Caco-2 (cell line): ENCODE data around the gene BRK1. TPM values are rescaled to one million over a fixed set of nuclear protein-coding genes. Genes with fewer than 3 reads are reported as not detected.

Experiments
- BruUV-seq: library from RNA; stranded (reverse); fragments of 400-500 nt; replicated peaks from 2 replicates; lab custom pipeline; 2021; lab: Mats Ljungman, UMichigan
- CTCF ChIA-PET: fragments of 300-600 bp; sonication (Branson Sonifier 250); formaldehyde crosslinking; loops from one replicate; lab custom pipeline; 2022; ENCODE audit warnings: antibody characterized with exemption; lab: Charles Lee
- POLR2A ChIA-PET: fragments of 300-600 bp; sonication (Branson Sonifier 250); formaldehyde crosslinking; loops from one replicate; lab custom pipeline; 2022; ENCODE audit warnings: antibody characterized with exemption; lab: Charles Lee
- DNase-seq, 2 experiments: peaks; one replicate each; pipeline versions ENCODE4 v3.0.0 to v3.0.0-alpha.2; 2020 to 2022
- H3K27me3 ChIP-seq: replicated peaks from 2 replicates; pipeline ENCODE4 v1.6.0; 2011; ENCODE audit warnings: low read length; ENCODE audit not compliant: control insufficient read depth, insufficient read depth
- H3K36me3 ChIP-seq: 2 replicates; pipeline ENCODE4 v1.5.1; 2011; ENCODE audit warnings: low read length; ENCODE audit not compliant: control insufficient read depth, insufficient read depth
- H3K4me1 ChIP-seq: fragments of 250-450 bp; sonication (Bioruptor Pico); 2 replicates; pipeline ENCODE4 v1.5.1; 2020; ENCODE audit warnings: mild to moderate bottlenecking
- H3K4me3 ChIP-seq: 2 replicates; pipeline ENCODE4 v1.5.1; 2011; ENCODE audit warnings: low read depth, mild to moderate bottlenecking, control low read depth, low read length
- H3K9me3 ChIP-seq: fragments of 250-450 bp; sonication (Bioruptor Pico); 2 replicates; pipeline ENCODE4 v1.5.1; 2020; ENCODE audit warnings: mild to moderate bottlenecking, moderate library complexity
- H3K27ac Mint-ChIP-seq: one replicate; pipeline ENCODE4 v1.8.0; 2022; ENCODE audit warnings: mixed read lengths; ENCODE audit not compliant: unreplicated experiment
- H3K27me3 Mint-ChIP-seq: one replicate; pipeline ENCODE4 v1.8.0; 2022; ENCODE audit warnings: mixed read lengths; ENCODE audit not compliant: insufficient read depth, unreplicated experiment
- H3K36me3 Mint-ChIP-seq: one replicate; pipeline ENCODE4 v1.8.0; 2022; ENCODE audit warnings: mild to moderate bottlenecking, mixed read lengths; ENCODE audit not compliant: insufficient read depth, unreplicated experiment
- H3K4me1 Mint-ChIP-seq: one replicate; pipeline ENCODE4 v1.8.0; 2022; ENCODE audit warnings: low read depth, mixed read lengths; ENCODE audit not compliant: unreplicated experiment
- H3K4me3 Mint-ChIP-seq: one replicate; pipeline ENCODE4 v1.8.0; 2022; ENCODE audit warnings: mild to moderate bottlenecking, moderate library complexity, mixed read lengths; ENCODE audit not compliant: unreplicated experiment
- H3K9me3 Mint-ChIP-seq: one replicate; pipeline ENCODE4 v1.8.0; 2022; ENCODE audit warnings: mixed read lengths; ENCODE audit not compliant: unreplicated experiment
- intact Hi-C: fragments of 100-400 bp; cut with micrococcal nuclease; formaldehyde crosslinking; loops from one replicate; pipeline ENCODE4 v1.10.0; 2022; ENCODE audit not compliant: unreplicated experiment
- total RNA-seq: library from RNA; stranded (reverse); gene quantifications from 2 replicates; pipeline ENCODE4 v1.2.3, GENCODE V29; 2022
- TF ChIP-seq, protein P1 (sequence below), 2 experiments: fragments of 200-600 bp in 1 of 2; IDR thresholded peaks; 1 replicate in 1 of 2; 2 replicates in 1 of 2; pipeline versions ENCODE4 v1.5.1 to v1.8.0; 2011 to 2022; ENCODE audit warnings: antibody characterized with exemption in 1 of 2, control low read depth in 1 of 2, inconsistent platforms in 1 of 2, low read depth in 1 of 2, low read length in 1 of 2, mild to moderate bottlenecking in 1 of 2, moderate library complexity in 1 of 2; ENCODE audit not compliant: insufficient read depth in 1 of 2, severe bottlenecking in 1 of 2, unreplicated experiment in 1 of 2

BRK1 gene
- total RNA-seq, 1 experiment from 2014 or later = 115 TPM

DNA sequence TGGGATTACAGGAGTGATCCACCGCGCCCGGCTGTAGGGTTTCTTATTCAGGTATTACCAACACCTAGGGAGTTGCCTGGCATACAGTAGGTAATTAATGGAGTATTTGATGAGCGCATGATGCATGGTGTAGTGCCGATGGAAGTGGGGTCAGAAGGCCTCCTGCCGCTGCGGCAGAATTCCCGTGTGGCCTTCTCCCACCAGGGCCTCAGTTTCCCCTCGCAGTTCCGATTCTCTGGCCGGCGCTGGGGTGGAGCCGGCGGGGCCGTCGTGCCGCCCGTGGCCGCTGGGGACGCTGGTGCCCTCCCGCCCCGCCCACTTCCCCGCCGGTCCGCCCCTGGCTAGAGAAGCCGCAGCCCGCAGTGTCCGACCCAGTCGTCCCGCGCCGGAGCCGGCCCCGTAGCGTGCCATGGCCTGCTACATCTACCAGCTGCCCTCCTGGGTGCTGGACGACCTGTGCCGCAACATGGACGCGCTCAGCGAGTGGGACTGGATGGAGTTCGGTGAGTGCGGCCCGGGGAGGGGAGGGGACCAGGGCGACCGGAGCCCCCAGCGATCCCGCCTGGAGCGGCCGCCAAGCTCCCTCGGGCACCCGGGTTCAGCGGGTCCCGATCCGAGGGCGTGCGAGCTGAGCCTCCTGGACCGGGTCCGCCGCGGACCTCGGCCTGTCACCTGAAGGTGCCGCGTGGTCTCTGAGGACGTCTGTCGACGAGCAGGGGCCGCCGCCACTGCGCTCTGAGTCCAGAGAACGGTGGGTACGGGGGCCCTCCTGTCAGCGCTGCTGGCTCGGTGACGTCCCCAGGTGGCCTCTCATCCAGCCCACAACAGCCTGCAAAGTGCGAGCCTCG lies 49.3 kb downstream of the BRK1 start, which contains the start of gene IRAK2:
TSS of gene IRAK2 (plus strand) at position 374 of the 848 bp plus-strand sequence. CDS start at position 410, 36 bp downstream.
- ChIA-PET POLR2A (interaction anchor here (0.6 to 1.0 kb wide), 2 partner anchors 22 to 39 kb away, joined by 3 to 5 read pairs; no protein-coding TSS in a partner anchor), CTCF (interaction anchor here (0.5 to 1.0 kb wide), 3 partner anchors 27 to 39 kb away, joined by 3 to 4 read pairs (median 3); no protein-coding TSS in a partner anchor)
- no peaks in the 10 kb centered on the region for H3K4me1 Mint-ChIP-seq
- Histone ChIP-seq H3K4me1 (peaks cover 4% of the 10 kb centered on the region; the same call in 1 of the 2 replicates), H3K27me3 (no peaks in the 10 kb centered on the region), H3K9me3 (peaks cover 15% of the 10 kb centered on the region), H3K4me3 (peak within 1 kb of the TSS; percentile 89), H3K36me3 (no peaks in the 10 kb centered on the region)
- no peaks in the 10 kb centered on the region for H3K27me3 Mint-ChIP-seq
- peaks cover 13% of the 10 kb centered on the region for H3K9me3 Mint-ChIP-seq
- BruUV-seq = no TSS peak
- intact Hi-C loops = loop anchor here (2.0 to 10.0 kb wide), 3 partner anchors 40 to 120 kb away; no protein-coding TSS in a partner anchor
- TF ChIP-seq, protein P1, sequence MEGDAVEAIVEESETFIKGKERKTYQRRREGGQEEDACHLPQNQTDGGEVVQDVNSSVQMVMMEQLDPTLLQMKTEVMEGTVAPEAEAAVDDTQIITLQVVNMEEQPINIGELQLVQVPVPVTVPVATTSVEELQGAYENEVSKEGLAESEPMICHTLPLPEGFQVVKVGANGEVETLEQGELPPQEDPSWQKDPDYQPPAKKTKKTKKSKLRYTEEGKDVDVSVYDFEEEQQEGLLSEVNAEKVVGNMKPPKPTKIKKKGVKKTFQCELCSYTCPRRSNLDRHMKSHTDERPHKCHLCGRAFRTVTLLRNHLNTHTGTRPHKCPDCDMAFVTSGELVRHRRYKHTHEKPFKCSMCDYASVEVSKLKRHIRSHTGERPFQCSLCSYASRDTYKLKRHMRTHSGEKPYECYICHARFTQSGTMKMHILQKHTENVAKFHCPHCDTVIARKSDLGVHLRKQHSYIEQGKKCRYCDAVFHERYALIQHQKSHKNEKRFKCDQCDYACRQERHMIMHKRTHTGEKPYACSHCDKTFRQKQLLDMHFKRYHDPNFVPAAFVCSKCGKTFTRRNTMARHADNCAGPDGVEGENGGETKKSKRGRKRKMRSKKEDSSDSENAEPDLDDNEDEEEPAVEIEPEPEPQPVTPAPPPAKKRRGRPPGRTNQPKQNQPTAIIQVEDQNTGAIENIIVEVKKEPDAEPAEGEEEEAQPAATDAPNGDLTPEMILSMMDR (IDR thresholded peaks at IDR 0.05; ENCODE audit: insufficient read depth in 1 of 2, low read depth in 1 of 2, low read length in 1 of 2, severe bottlenecking in 1 of 2, unreplicated experiment in 1 of 2) = peak; percentile 53 to 89
- DNase-seq = peak; percentile 73 to 82
- no peak within 1 kb of the TSS for H3K27ac Mint-ChIP-seq
- peaks cover 17% of the 10 kb centered on the region for H3K36me3 Mint-ChIP-seq
- peak within 1 kb of the TSS; percentile 68 for H3K4me3 Mint-ChIP-seq

DNA sequence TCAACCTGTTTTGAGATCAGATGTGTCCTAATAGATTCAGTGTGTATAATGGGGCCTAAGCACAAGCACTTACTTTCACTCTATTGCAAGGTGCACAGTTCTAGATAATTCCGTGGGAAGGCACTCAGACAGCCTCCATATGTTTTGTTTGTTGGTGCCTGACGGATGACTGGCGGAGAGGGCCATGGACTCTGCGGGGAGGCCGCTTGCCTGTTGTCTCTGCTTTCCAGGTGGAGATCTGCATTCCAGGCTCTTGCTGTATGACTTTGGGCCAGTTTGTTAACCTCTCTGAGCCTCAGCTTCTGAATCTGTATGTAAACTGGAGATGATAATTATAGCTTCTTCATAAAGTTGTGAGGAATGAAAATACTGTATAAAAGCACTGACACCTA lies 50.7 kb downstream of the BRK1 start:
- H3K9me3 ChIP-seq = peaks cover 19% of the 10 kb centered on the region
- no peak for DNase-seq
- Mint-ChIP-seq H3K27me3 (no peaks in the 10 kb centered on the region), H3K4me1 (no peaks in the 10 kb centered on the region), H3K27ac (no peak overlapping the region), H3K36me3 (peaks cover 17% of the 10 kb centered on the region), H3K4me3 (peak overlapping the region; percentile 27), H3K9me3 (peaks cover 13% of the 10 kb centered on the region)
- H3K36me3 ChIP-seq = no peaks in the 10 kb centered on the region
- no peak overlapping the region for H3K4me3 ChIP-seq
- POLR2A ChIA-PET = interaction anchor here (0.5 kb wide), 1 partner anchor 234 kb away, joined by 4 read pairs; no protein-coding TSS in a partner anchor
- no peaks in the 10 kb centered on the region for H3K27me3 ChIP-seq
- H3K4me1 ChIP-seq = peaks cover 4% of the 10 kb centered on the region; the same call in 1 of the 2 replicates
- intact Hi-C loops = loop anchor here (10.0 kb wide), 1 partner anchor 119 kb away; no protein-coding TSS in a partner anchor
- CTCF ChIA-PET = interaction anchor here (0.5 to 0.7 kb wide), 2 partner anchors 48 to 57 kb away, joined by 4 to 6 read pairs; no protein-coding TSS in a partner anchor
- TF ChIP-seq, protein P1 (IDR thresholded peaks at IDR 0.05; ENCODE audit: insufficient read depth in 1 of 2, low read depth in 1 of 2, low read length in 1 of 2, severe bottlenecking in 1 of 2, unreplicated experiment in 1 of 2) = no peak
- BruUV-seq = TSS peak; percentile 35

DNA sequence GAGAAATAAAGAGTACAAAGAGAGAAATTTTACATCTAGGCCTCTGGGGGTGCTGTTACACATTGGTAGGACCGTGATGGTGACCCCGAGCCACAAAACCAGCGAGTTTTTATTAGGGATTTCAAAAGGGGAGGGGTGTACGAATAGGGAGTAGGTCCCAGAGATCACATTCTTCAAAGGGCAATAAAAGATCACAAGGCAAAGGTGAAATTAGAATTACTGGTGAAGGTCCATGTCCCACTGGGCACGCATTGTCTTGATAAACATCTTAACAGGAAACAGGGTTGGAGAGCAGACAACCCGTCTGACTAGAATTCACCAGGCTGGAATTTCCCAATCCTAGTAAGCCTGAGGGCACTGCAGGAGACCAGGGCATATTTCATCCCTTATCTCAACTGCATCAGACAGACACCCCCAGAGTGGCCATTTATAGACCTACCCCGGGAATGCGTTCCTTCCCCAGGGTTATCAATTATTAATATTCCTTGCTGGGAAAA lies 53.6 kb downstream of the BRK1 start:
- Mint-ChIP-seq H3K4me1 (no peaks in the 10 kb centered on the region), H3K36me3 (peaks cover 13% of the 10 kb centered on the region), H3K9me3 (peaks cover 13% of the 10 kb centered on the region), H3K27me3 (no peaks in the 10 kb centered on the region), H3K4me3 (no peak overlapping the region), H3K27ac (no peak overlapping the region)
- intact Hi-C loops = loop anchor here (10.0 kb wide), 1 partner anchor 116 kb away; no protein-coding TSS in a partner anchor
- no TSS peak for BruUV-seq
- Histone ChIP-seq H3K4me1 (peaks cover 4% of the 10 kb centered on the region; the same call in 1 of the 2 replicates), H3K9me3 (peaks cover 19% of the 10 kb centered on the region), H3K36me3 (no peaks in the 10 kb centered on the region), H3K27me3 (no peaks in the 10 kb centered on the region), H3K4me3 (no peak overlapping the region)
- ChIA-PET POLR2A (no interaction called here), CTCF (no interaction called here)
- DNase-seq = peak; percentile 51 to 62
- TF ChIP-seq, protein P1 (IDR thresholded peaks at IDR 0.05; ENCODE audit: insufficient read depth in 1 of 2, low read depth in 1 of 2, low read length in 1 of 2, severe bottlenecking in 1 of 2, unreplicated experiment in 1 of 2) = peak; percentile 3 to 19
